HTERT RPE-1 (cell line): Measurements from ENCODE around the gene CD109.
"Not testable (repeated sequence)": the region's sequence is repeated elsewhere in the genome, so short reads cannot be mapped to it uniquely, and the experiment has no call there.

ENCODE experiments used
- in situ Hi-C: fragments of 300-500 bp; cut with MboI; formaldehyde crosslinking; loops from 4 replicates; pipeline ENCODE4 v1.14.3; 2020; ENCODE audit warnings: low sequenced_read_pairs

Gene CD109

GRCh38 chr6:73782911-73783310 is 86.9 kb downstream of the CD109 start:
- in situ Hi-C loops = no loop called here

- in situ Hi-C loops = no loop called here
Measured at GRCh38 chr6:73784726-73785505, 88.9 kb downstream of the CD109 start.

- in situ Hi-C loops = no loop called here
Measured at GRCh38 chr6:73790574-73790973, 94.6 kb downstream of the CD109 start.

- in situ Hi-C loops = no loop called here
Measured at GRCh38 chr6:73791336-73791735, 95.3 kb downstream of the CD109 start.

GRCh38 chr6:73792738-73793137 is 96.7 kb downstream of the CD109 start:
- in situ Hi-C loops = no loop called here

GRCh38 chr6:73796881-73797280 is 100.9 kb downstream of the CD109 start:
- in situ Hi-C loops = no loop called here

GRCh38 chr6:73797861-73798260 is 101.9 kb downstream of the CD109 start:
- in situ Hi-C loops = no loop called here

- in situ Hi-C loops = no loop called here
Measured at GRCh38 chr6:73798592-73798991, 102.6 kb downstream of the CD109 start.

GRCh38 chr6:73800997-73801396 is 105.0 kb downstream of the CD109 start:
- in situ Hi-C loops = no loop called here

GRCh38 chr6:73801652-73802268 is 105.8 kb downstream of the CD109 start:
- in situ Hi-C loops = no loop called here

GRCh38 chr6:73802366-73802765 is 106.4 kb downstream of the CD109 start:
- in situ Hi-C loops = no loop called here

- in situ Hi-C loops = no loop called here
Measured at GRCh38 chr6:73803562-73804241, 107.7 kb downstream of the CD109 start.

- in situ Hi-C loops = not testable (repeated sequence)
Measured at GRCh38 chr6:73805221-73805620, 109.2 kb downstream of the CD109 start.

- in situ Hi-C loops = not testable (repeated sequence)
Measured at GRCh38 chr6:73805982-73806381, 110.0 kb downstream of the CD109 start.

- in situ Hi-C loops = no loop called here
Measured at GRCh38 chr6:73811706-73812105, 115.7 kb downstream of the CD109 start.

GRCh38 chr6:73817253-73817652 is 121.2 kb downstream of the CD109 start:
- in situ Hi-C loops = no loop called here

GRCh38 chr6:73823046-73823735 is 127.2 kb downstream of the CD109 start:
- in situ Hi-C loops = no loop called here

GRCh38 chr6:73823832-73824231 is 127.8 kb downstream of the CD109 start:
- in situ Hi-C loops = no loop called here

- in situ Hi-C loops = no loop called here
Measured at GRCh38 chr6:73826571-73826970, 130.6 kb downstream of the CD109 start.

GRCh38 chr6:73830119-73830518 is 134.1 kb downstream of the CD109 start:
- in situ Hi-C loops = no loop called here

- in situ Hi-C loops = no loop called here
Measured at GRCh38 chr6:73832313-73832712, 136.3 kb downstream of the CD109 start.
